Amniotic stem cell (primary cell): ENCODE data around the gene IFNA14.
"Not testable (repeated sequence)": the region's sequence is repeated elsewhere in the genome, so short reads cannot be mapped to it uniquely, and the experiment has no call there.

ENCODE experiments used
- DNase-seq: peaks from one replicate; lab custom pipeline; 2025; lab: John Stamatoyannopoulos, UW

IFNA14 gene

GRCh38 chr9:21239911-21240310, at the start of gene IFNA14:
TSS of gene IFNA14 (minus strand) at chr9:21240005. CDS start at chr9:21239935, 70 bp downstream.
- no peak for DNase-seq

- DNase-seq: no peak
Observed at GRCh38 chr9:21287280-21287679, 47.5 kb upstream of the IFNA14 start.

GRCh38 chr9:21286659-21287058, 46.9 kb upstream of the IFNA14 start:
- DNase-seq: no peak

GRCh38 chr9:21286099-21286498, 46.3 kb upstream of the IFNA14 start:
- DNase-seq: no peak

- DNase-seq: no peak
Observed at GRCh38 chr9:21281275-21281674, 41.5 kb upstream of the IFNA14 start.

- no peak for DNase-seq
Observed at GRCh38 chr9:21268347-21268657, 28.5 kb upstream of the IFNA14 start.

- no peak for DNase-seq
Observed at GRCh38 chr9:21267485-21268346, 27.9 kb upstream of the IFNA14 start.

GRCh38 chr9:21266733-21267484, 27.1 kb upstream of the IFNA14 start:
- no peak for DNase-seq

GRCh38 chr9:21265421-21266189, 25.8 kb upstream of the IFNA14 start:
- DNase-seq: no peak

GRCh38 chr9:21255538-21256212, 15.9 kb upstream of the IFNA14 start:
- no peak for DNase-seq

GRCh38 chr9:21252721-21253547, 13.1 kb upstream of the IFNA14 start:
- no peak for DNase-seq

GRCh38 chr9:21251638-21252037, 11.8 kb upstream of the IFNA14 start:
- no peak for DNase-seq

GRCh38 chr9:21251190-21251589, 11.4 kb upstream of the IFNA14 start:
- no peak for DNase-seq

- DNase-seq: no peak
Observed at GRCh38 chr9:21244836-21245235, 5.0 kb upstream of the IFNA14 start.

- not testable (repeated sequence) for DNase-seq
Observed at GRCh38 chr9:21236360-21236714, 3.5 kb downstream of the IFNA14 start.

- peak; percentile 7 for DNase-seq
Observed at GRCh38 chr9:21235468-21236359, 4.1 kb downstream of the IFNA14 start.

GRCh38 chr9:21234153-21234687, 5.6 kb downstream of the IFNA14 start:
- no peak for DNase-seq

GRCh38 chr9:21233258-21233657, 6.5 kb downstream of the IFNA14 start:
- DNase-seq: no peak

GRCh38 chr9:21228122-21228521, 11.7 kb downstream of the IFNA14 start, which contains the start of gene IFNA17:
TSS of gene IFNA17 (minus strand) at chr9:21228222. CDS start at chr9:21228173, 49 bp downstream.
- no peak for DNase-seq

GRCh38 chr9:21217211-21217610, 22.6 kb downstream of the IFNA14 start, which contains the start of gene IFNA16:
TSS of gene IFNA16 (minus strand) at chr9:21217311. CDS start at chr9:21217305, 6 bp downstream.
- DNase-seq: not testable (repeated sequence)
